ES-I3 (cell line): ENCODE results near the gene ZC3H13.

Experiments
- H3K36me3 ChIP-seq: 2 replicates; pipeline ENCODE4 v1.6.1; 2013; ENCODE audit warnings: mild to moderate bottlenecking, low read length, control low read depth, moderate library complexity; ENCODE audit not compliant: insufficient read depth
- H3K4me1 ChIP-seq: 2 replicates; pipeline ENCODE4 v1.6.1; 2013; ENCODE audit warnings: mild to moderate bottlenecking, control low read depth, low read length; ENCODE audit not compliant: insufficient read depth
- H3K9ac ChIP-seq: 2 replicates; pipeline ENCODE4 v1.6.1; 2013; ENCODE audit warnings: low read depth, mild to moderate bottlenecking, low read length, moderate library complexity
- H3K9me3 ChIP-seq: 2 replicates; pipeline ENCODE4 v1.6.1; 2013; ENCODE audit warnings: mild to moderate bottlenecking, low read length, moderate library complexity; ENCODE audit not compliant: control insufficient read depth, insufficient read depth

Gene ZC3H13

GRCh38 chr13:46085737-46086136, 33.2 kb upstream of the ZC3H13 start:
- Histone ChIP-seq H3K9ac (no peak overlapping the region), H3K36me3 (no peaks in the 10 kb centered on the region), H3K4me1 (no peaks in the 10 kb centered on the region), H3K9me3 (no peaks in the 10 kb centered on the region)

GRCh38 chr13:46082324-46082723, 29.8 kb upstream of the ZC3H13 start:
- H3K4me1 ChIP-seq, result no peaks in the 10 kb centered on the region
- H3K36me3 ChIP-seq, result no peaks in the 10 kb centered on the region
- no peak overlapping the region for H3K9ac ChIP-seq
- no peaks in the 10 kb centered on the region for H3K9me3 ChIP-seq

GRCh38 chr13:46079770-46080169, 27.2 kb upstream of the ZC3H13 start:
- Histone ChIP-seq H3K4me1 (no peaks in the 10 kb centered on the region), H3K9me3 (no peaks in the 10 kb centered on the region), H3K9ac (no peak overlapping the region), H3K36me3 (no peaks in the 10 kb centered on the region)

- no peaks in the 10 kb centered on the region; the same call in 1 of the 2 replicates for H3K9me3 ChIP-seq
- H3K9ac ChIP-seq, result no peak overlapping the region
- H3K4me1 ChIP-seq, result no peaks in the 10 kb centered on the region
- no peaks in the 10 kb centered on the region for H3K36me3 ChIP-seq
These were observed 24.7 kb upstream of the ZC3H13 start for GRCh38 chr13:46077265-46077664.

- no peaks in the 10 kb centered on the region; the same call in 1 of the 2 replicates for H3K9me3 ChIP-seq
- H3K9ac ChIP-seq, result no peak overlapping the region
- H3K4me1 ChIP-seq, result no peaks in the 10 kb centered on the region
- no peaks in the 10 kb centered on the region for H3K36me3 ChIP-seq
These were observed 24.3 kb upstream of the ZC3H13 start for GRCh38 chr13:46076827-46077226.

GRCh38 chr13:46075811-46076210, 23.3 kb upstream of the ZC3H13 start:
- Histone ChIP-seq H3K36me3 (no peaks in the 10 kb centered on the region), H3K9me3 (no peaks in the 10 kb centered on the region; the same call in 1 of the 2 replicates), H3K4me1 (no peaks in the 10 kb centered on the region), H3K9ac (no peak overlapping the region)

GRCh38 chr13:46071590-46072249, 19.2 kb upstream of the ZC3H13 start:
- no peaks in the 10 kb centered on the region for H3K4me1 ChIP-seq
- no peaks in the 10 kb centered on the region; the same call in 1 of the 2 replicates for H3K9me3 ChIP-seq
- no peak overlapping the region for H3K9ac ChIP-seq
- H3K36me3 ChIP-seq, result no peaks in the 10 kb centered on the region

GRCh38 chr13:46063292-46063691, 10.7 kb upstream of the ZC3H13 start:
- H3K9me3 ChIP-seq, result no peaks in the 10 kb centered on the region
- no peaks in the 10 kb centered on the region for H3K4me1 ChIP-seq
- H3K9ac ChIP-seq, result no peak overlapping the region
- no peaks in the 10 kb centered on the region for H3K36me3 ChIP-seq

GRCh38 chr13:46062185-46062584, 9.6 kb upstream of the ZC3H13 start:
- Histone ChIP-seq H3K36me3 (no peaks in the 10 kb centered on the region), H3K9me3 (no peaks in the 10 kb centered on the region), H3K9ac (no peak overlapping the region), H3K4me1 (no peaks in the 10 kb centered on the region)

- H3K4me1 ChIP-seq, result no peaks in the 10 kb centered on the region
- no peak overlapping the region for H3K9ac ChIP-seq
- no peaks in the 10 kb centered on the region for H3K9me3 ChIP-seq
- no peaks in the 10 kb centered on the region for H3K36me3 ChIP-seq
These were observed 6.9 kb upstream of the ZC3H13 start for GRCh38 chr13:46059405-46059804.

- H3K9me3 ChIP-seq, result no peaks in the 10 kb centered on the region
- no peaks in the 10 kb centered on the region for H3K36me3 ChIP-seq
- H3K4me1 ChIP-seq, result no peaks in the 10 kb centered on the region
- H3K9ac ChIP-seq, result no peak overlapping the region
These were observed 5.7 kb upstream of the ZC3H13 start for GRCh38 chr13:46058268-46058667.

- H3K9me3 ChIP-seq, result no peaks in the 10 kb centered on the region
- no peak overlapping the region for H3K9ac ChIP-seq
- H3K36me3 ChIP-seq, result no peaks in the 10 kb centered on the region
- H3K4me1 ChIP-seq, result no peaks in the 10 kb centered on the region
These were observed 4.9 kb upstream of the ZC3H13 start for GRCh38 chr13:46057256-46058015.

GRCh38 chr13:46053162-46054012, 841 bp upstream of the ZC3H13 start:
- H3K4me1 ChIP-seq, result no peaks in the 10 kb centered on the region
- peak overlapping the region; percentile 51 for H3K9ac ChIP-seq
- no peaks in the 10 kb centered on the region for H3K36me3 ChIP-seq
- no peaks in the 10 kb centered on the region for H3K9me3 ChIP-seq

GRCh38 chr13:46051968-46052318, 603 bp downstream of the ZC3H13 start:
- Histone ChIP-seq H3K36me3 (no peaks in the 10 kb centered on the region), H3K9ac (peak overlapping the region; percentile 51), H3K4me1 (no peaks in the 10 kb centered on the region), H3K9me3 (no peaks in the 10 kb centered on the region)
